HG03135 (cell line): ENCODE results near the gene CLASP1.
"Not testable (repeated sequence)": the region's sequence is repeated elsewhere in the genome, so short reads cannot be mapped to it uniquely, and the experiment has no call there.

Experiments used
- ATAC-seq: cut with Tn5 transposase; IDR thresholded peaks from one replicate; pipeline ENCODE4 v1.9.1; 2021; ENCODE audit warnings: mild to moderate bottlenecking, moderate library complexity; ENCODE audit not compliant: unreplicated experiment

Gene CLASP1

GRCh38 chr2:121438290-121438689 lies 211.0 kb downstream of the CLASP1 start:
- ATAC-seq = not testable (repeated sequence)

- ATAC-seq = no peak
Measured at GRCh38 chr2:121436918-121437317, 212.3 kb downstream of the CLASP1 start.

GRCh38 chr2:121435790-121436189 lies 213.5 kb downstream of the CLASP1 start:
- ATAC-seq = no peak

GRCh38 chr2:121431214-121431613 lies 218.0 kb downstream of the CLASP1 start:
- no peak for ATAC-seq

GRCh38 chr2:121429927-121430520 lies 219.2 kb downstream of the CLASP1 start:
- ATAC-seq = no peak

- no peak for ATAC-seq
Measured at GRCh38 chr2:121429119-121429903, 220.0 kb downstream of the CLASP1 start.

GRCh38 chr2:121427187-121427689 lies 222.0 kb downstream of the CLASP1 start:
- no peak for ATAC-seq

GRCh38 chr2:121420486-121420885 lies 228.8 kb downstream of the CLASP1 start:
- no peak for ATAC-seq

GRCh38 chr2:121419081-121419699 lies 230.1 kb downstream of the CLASP1 start:
- ATAC-seq = no peak

GRCh38 chr2:121418494-121419058 lies 230.7 kb downstream of the CLASP1 start:
- no peak for ATAC-seq

GRCh38 chr2:121417826-121418225 lies 231.4 kb downstream of the CLASP1 start:
- ATAC-seq = no peak

- no peak for ATAC-seq
Measured at GRCh38 chr2:121415727-121416126, 233.5 kb downstream of the CLASP1 start.

- no peak for ATAC-seq
Measured at GRCh38 chr2:121412349-121412748, 236.9 kb downstream of the CLASP1 start.

- no peak for ATAC-seq
Measured at GRCh38 chr2:121409966-121410365, 239.3 kb downstream of the CLASP1 start.

GRCh38 chr2:121409388-121409787 lies 239.9 kb downstream of the CLASP1 start:
- no peak for ATAC-seq

- ATAC-seq = no peak
Measured at GRCh38 chr2:121408641-121409040, 240.6 kb downstream of the CLASP1 start.

GRCh38 chr2:121405233-121405632 lies 244.0 kb downstream of the CLASP1 start:
- no peak for ATAC-seq

GRCh38 chr2:121400201-121400600 lies 249.1 kb downstream of the CLASP1 start:
- no peak for ATAC-seq

- ATAC-seq = no peak
Measured at GRCh38 chr2:121398853-121399252, 250.4 kb downstream of the CLASP1 start.

GRCh38 chr2:121390082-121390692 lies 259.1 kb downstream of the CLASP1 start:
- no peak for ATAC-seq

GRCh38 chr2:121388371-121388770 lies 260.9 kb downstream of the CLASP1 start:
- ATAC-seq = no peak
